B cell (primary cell): Measurements from ENCODE around the gene DCHS1.

Experiments
- EZH2 ChIP-seq: IDR thresholded peaks from 2 replicates; pipeline ENCODE4 v1.6.1; 2012; ENCODE audit warnings: borderline replicate concordance, low read depth, mild to moderate bottlenecking, moderate library complexity, low read length; ENCODE audit not compliant: insufficient read depth, poor library complexity, severe bottlenecking
- TF ChIP-seq, protein P1 (sequence below): fragments of 200-600 bp; IDR thresholded peaks from one replicate; pipeline ENCODE4 v1.8.0; 2022; ENCODE audit warnings: antibody characterized with exemption, mild to moderate bottlenecking

DNA sequence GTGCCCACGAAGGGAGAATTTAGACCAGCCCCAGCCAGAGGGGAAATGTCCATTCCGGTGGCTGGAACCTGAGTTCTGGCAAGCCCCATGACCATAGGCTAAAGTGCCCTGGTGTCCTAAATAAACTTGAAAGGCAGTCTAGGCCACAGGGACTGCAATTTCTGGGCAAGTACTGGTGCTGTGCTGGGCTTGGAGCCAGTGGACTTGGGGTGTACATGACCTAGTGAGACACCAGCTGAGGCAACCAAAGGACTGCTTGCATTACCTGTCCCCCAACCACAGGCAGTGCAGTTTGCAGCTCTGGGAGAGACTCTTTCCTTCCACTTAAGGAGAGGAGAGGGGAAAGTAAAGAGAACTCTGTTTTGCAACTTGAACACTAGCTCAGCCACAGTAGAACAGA, 75.9 kb downstream of the DCHS1 start:
- TF ChIP-seq, protein P1, sequence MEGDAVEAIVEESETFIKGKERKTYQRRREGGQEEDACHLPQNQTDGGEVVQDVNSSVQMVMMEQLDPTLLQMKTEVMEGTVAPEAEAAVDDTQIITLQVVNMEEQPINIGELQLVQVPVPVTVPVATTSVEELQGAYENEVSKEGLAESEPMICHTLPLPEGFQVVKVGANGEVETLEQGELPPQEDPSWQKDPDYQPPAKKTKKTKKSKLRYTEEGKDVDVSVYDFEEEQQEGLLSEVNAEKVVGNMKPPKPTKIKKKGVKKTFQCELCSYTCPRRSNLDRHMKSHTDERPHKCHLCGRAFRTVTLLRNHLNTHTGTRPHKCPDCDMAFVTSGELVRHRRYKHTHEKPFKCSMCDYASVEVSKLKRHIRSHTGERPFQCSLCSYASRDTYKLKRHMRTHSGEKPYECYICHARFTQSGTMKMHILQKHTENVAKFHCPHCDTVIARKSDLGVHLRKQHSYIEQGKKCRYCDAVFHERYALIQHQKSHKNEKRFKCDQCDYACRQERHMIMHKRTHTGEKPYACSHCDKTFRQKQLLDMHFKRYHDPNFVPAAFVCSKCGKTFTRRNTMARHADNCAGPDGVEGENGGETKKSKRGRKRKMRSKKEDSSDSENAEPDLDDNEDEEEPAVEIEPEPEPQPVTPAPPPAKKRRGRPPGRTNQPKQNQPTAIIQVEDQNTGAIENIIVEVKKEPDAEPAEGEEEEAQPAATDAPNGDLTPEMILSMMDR = no peak
- no peak for TF ChIP-seq EZH2
